Measurements from ENCODE around the gene MMS22L. TPM values are rescaled to one million over a fixed set of nuclear protein-coding genes. Genes with fewer than 3 reads are reported as not detected.
A peak's percentile ranks its signal among the peaks of the same experiment; 100 is the strongest.

Gene MMS22L, protein sequence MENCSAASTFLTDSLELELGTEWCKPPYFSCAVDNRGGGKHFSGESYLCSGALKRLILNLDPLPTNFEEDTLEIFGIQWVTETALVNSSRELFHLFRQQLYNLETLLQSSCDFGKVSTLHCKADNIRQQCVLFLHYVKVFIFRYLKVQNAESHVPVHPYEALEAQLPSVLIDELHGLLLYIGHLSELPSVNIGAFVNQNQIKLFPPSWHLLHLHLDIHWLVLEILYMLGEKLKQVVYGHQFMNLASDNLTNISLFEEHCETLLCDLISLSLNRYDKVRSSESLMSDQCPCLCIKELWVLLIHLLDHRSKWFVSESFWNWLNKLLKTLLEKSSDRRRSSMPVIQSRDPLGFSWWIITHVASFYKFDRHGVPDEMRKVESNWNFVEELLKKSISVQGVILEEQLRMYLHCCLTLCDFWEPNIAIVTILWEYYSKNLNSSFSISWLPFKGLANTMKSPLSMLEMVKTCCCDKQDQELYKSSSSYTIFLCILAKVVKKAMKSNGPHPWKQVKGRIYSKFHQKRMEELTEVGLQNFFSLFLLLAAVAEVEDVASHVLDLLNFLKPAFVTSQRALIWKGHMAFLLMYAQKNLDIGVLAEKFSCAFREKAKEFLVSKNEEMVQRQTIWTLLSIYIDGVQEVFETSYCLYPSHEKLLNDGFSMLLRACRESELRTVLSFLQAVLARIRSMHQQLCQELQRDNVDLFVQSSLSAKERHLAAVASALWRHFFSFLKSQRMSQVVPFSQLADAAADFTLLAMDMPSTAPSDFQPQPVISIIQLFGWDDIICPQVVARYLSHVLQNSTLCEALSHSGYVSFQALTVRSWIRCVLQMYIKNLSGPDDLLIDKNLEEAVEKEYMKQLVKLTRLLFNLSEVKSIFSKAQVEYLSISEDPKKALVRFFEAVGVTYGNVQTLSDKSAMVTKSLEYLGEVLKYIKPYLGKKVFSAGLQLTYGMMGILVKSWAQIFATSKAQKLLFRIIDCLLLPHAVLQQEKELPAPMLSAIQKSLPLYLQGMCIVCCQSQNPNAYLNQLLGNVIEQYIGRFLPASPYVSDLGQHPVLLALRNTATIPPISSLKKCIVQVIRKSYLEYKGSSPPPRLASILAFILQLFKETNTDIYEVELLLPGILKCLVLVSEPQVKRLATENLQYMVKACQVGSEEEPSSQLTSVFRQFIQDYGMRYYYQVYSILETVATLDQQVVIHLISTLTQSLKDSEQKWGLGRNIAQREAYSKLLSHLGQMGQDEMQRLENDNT
- total RNA-seq (2014; rRNA removed; shearing (Covaris generic)), result 28.2 and 58.8 TPM in 2 replicates

DNA sequence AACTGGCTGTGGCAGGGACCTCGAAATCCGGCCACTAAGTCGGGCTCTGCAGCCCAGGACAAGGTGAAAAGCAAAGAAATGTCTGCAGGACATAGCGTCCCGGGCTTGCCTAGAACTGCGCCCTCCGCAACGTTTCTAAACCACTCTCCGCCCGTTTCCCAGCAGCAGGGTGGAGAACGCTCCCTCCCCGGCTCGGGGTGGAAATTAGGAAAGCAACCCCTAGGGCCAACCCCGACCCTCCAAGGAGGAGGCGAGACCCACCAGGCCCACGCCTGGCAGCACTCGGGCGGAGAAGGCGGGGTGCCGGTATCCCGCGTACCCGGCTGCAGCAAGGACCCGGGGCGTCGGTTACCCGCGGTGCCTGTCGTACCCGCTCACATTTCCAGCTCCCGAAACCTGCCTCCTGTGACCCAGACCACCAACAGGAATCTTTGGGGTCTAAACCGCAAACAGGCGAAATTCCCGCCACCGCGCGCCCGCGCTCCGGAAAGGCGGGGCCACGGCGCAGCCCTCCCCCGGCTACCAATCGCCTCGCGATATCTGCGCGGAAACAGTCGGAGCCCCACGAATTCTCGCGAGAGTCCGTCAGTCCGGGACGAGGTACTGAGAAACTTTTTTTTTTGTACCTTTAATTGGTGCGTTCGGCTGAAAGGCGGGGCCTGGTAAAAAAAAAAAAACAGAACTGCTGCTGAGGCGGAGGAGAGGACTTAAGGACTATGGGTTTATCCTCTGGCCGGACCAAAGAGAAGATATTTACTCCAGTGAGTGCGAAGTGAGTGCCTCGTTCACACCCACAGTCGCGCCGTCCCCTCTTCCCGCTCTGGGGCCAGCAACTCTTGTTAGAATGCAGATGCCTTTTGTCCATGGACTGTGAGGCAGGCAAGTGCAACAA, at the start of gene MMS22L:
MMS22L (minus strand) TSS at position 491 of the 892 bp plus-strand sequence. CDS start 739 bp downstream, outside the sequence.
- peak; percentile 90 for DNase-seq (ENCODE audit: low spot score)

DNA sequence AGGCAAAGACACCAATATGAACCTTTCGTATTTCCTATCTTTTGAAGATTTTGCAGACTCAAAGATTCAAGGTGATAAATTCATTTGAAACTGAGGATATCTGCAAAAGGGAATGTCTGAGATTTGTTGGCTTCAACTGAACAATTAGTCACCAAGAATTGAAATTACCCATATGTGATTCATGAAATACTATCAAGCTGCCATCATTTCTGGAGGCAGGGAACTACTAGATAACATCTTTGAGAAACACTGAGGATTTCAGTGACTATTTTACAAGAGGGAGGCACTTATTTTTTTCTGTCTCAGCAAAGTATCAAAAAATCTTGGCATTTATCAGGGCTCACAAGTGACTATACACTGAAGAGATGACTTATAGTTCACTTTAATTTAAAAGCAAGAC, 39.8 kb upstream of the MMS22L start:
- DNase-seq (ENCODE audit: low spot score), result peak; percentile 21

DNA sequence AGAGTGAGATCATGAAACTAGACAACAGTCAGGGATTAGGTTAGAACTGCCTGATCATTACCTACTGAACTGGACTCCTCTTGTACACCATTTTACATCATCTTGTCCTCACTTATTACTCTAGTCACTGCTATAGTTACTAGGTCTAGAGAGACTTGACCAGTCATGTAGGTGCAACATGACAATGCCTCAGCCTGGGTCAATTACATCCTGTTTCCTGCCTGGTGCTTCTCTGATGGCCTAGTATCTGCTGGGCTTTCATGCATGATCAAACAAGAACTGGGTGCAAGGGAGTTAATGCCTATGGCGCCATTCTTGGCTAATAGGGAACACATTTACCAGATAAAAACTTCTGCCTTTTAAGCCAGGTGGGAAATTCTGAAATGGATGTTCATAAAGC, 39.2 kb upstream of the MMS22L start:
- DNase-seq (ENCODE audit: low spot score), result no peak

DNA sequence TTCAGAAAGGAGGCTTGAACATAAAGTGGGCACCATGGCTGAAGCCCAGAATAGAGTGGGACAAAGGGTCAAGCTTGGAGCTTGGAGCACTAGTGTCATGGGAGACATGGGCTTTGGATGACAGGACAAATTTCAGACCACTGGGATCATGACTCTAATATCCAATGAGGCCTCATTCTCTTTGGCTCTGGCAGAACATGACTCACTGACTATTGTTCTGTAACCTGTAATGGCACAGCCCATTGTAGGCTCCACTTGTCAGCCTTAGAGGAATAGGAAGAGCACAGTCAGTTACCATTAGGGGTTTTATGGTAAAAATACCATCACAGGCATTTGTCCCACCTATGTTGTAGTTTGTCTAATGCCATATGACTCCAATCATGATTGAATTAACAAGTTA, 34.0 kb upstream of the MMS22L start:
- no peak for DNase-seq (ENCODE audit: low spot score)

DNA sequence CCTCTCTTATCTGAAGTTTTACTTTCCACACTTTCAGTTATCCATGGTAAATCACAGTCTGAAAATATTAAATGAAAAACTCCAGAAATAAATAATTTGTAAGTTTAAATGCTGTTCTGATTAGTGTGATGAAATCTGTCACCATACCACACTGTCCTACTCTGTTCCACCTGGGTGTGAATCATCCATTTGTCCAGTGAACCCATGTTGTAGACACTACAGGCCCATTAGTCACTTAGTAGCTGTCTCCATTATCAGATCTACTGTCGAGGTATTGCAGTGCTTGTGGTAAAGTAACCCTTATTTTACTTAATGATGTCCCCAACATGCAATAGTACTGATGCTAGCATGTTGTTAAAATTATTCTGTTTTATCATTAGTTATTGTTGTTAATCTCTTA, 29.2 kb upstream of the MMS22L start:
- peak; percentile 15 for DNase-seq (ENCODE audit: low spot score)

DNA sequence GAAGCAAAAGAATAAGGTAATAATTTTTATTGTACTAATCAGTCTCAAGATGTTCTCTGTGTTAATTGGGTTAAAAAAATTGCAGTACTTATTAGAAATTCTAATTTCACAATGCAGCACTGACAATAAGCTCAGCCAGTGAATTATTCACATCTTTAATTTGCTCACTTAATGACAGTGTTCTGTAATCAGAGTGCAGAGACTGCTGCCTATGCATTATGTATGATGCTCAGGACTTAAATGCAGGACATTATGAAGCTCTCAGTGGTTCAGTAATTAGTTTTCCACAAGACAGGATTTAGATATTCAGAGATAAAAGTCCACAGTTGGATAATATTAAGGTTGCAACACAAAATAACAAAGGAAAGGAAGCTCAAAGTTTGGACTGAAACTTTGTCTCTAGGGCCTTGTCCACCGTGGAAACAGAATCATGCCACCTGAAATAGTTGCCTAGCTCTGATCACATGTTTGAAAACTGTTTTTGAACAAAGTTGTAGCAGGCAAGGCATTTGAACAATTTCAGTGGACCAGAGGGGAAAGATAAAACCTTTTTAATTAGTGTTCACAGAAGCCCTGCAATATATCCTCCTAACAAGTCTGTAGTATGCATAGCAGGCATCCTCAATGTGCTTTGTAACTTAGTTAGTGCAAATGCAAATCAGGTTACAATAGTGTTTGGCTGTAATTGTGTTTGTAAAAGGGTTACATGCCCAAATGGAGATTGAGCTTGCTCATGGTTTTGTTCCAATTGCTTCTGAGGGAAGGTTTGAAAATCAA, 23.7 kb upstream of the MMS22L start:
- no peak for DNase-seq (ENCODE audit: low spot score)

DNA sequence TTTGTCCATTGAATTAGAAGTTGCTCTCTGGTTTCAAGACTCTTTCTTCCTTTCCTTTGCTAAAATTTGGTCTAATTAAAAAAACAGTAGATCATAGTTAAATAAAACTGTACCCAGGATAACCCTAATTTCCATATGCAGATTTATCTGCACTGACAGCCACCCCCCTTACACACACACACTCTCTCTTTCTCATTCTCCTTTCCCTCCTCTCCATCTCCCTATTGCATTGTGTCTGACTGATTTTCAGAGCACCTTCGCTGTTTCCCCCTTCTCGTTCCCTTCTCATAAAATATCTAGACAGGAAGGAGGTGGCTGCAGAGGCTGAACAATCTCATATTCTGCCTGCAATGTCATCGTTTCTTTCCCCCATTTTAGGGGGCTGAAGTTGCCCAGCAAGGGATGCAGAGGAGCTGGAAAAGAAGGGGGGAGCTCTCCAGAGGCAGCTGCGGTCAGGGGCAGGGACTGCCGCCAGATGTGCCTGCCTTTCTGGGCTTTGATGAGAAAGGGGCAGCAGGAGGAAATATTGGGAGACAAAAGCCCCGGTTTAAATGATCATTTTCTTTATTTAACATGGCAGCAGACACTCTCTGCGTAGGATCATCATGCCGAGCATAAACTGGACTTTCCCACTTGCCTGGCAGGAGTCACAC, 22.5 kb upstream of the MMS22L start:
- DNase-seq (ENCODE audit: low spot score), result no peak

DNA sequence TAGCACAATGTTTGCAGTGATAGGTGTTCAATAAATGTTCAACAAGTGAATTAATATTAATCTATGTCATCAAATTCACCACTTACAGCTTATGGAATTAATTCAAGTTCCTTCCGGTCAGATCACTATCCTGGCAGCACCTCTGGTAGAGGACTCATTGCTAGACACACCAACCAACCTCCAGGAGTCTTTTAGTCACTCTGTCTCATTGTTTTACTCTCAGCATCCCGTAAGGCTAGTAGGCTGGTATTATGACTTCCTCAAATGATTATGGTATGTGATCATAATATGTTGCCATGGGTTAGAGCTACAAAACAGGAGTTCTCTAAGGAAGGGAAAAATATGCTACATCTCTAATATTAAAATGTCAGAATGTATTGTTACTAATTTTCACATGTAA, 21.7 kb upstream of the MMS22L start:
- DNase-seq (ENCODE audit: low spot score), result no peak

DNA sequence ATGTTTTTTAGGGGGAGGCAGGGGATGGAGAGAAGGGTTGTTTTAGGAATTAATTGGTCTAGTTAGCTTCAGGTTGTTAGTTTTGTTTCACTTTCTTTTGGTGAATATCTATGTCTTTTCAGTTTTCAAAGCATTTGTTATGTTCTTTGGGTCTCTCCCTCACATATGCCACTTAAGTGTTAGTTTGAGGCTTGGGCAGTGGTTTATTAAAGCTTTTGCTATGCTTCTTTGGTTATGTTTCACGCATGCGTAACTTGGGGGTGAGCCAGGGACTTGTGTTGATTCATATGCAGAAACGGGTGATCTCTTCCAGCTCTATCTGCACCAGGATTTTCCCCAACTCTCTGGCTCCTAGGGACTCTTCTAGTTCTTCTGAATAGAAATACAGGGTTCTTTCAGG, 11.4 kb upstream of the MMS22L start:
- DNase-seq (ENCODE audit: low spot score), result peak; percentile 3

DNA sequence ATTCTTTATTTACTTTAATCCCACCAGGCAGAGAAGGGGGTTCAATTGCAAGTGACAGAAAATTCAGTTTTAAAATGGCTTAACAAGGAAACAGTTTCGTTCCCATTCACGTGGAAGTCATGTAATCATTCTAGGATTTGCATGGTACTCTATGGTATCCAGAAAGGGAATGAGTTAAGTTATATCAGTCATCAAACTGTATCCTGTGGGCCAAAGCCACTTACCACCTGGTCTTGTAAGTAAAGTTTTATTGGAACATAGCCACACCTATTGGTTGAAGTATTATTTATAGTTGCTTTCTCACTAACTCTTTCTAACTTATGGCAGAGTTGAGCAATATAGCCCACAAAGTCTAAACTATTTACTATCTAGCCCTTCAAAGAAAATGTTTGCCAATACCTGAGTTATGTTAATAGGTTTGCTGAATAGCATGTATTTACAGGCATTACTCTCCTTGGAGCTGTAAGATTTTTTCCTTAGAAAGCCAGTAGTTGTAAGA, 10.2 kb upstream of the MMS22L start:
- no peak for DNase-seq (ENCODE audit: low spot score)

DNA sequence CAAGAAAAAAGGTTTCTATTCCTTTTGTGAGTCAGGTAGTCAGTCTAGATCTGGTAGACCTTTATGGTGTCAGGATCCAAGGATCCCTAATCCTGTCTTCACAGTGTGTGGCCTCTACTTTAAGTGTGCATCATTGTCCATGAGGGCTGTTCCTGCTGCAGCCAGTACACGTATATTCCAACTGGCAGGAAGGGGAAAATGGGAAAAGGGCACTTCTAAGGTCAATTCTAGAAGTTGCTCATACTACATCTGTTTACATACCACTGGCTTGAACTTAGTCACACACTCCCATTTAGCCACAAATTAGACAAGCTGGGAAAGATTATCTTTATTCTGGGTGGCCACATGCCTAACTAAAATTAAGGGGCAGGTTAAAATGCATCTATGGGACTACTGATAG, 9.7 kb upstream of the MMS22L start:
- no peak for DNase-seq (ENCODE audit: low spot score)

DNA sequence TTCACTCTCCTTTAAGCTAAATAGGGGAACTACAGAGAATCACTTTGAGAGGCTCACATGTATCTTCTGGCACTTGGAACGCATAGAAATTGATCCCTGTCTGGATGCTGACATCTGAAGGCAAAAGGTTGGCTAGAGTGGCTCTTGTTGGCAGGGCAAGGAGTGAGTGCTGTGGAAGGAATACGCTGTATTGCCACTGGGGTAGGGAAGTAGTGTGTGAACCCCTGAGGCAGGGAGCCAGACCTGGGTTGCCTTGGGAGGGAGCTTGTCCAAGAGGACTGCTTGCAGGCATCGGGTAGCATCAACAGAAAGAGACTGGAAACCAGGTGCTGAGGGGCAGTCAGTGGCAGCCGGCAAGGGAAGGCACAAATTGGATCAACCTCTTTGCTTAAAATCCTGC, 8.9 kb upstream of the MMS22L start:
- no peak for DNase-seq (ENCODE audit: low spot score)

DNA sequence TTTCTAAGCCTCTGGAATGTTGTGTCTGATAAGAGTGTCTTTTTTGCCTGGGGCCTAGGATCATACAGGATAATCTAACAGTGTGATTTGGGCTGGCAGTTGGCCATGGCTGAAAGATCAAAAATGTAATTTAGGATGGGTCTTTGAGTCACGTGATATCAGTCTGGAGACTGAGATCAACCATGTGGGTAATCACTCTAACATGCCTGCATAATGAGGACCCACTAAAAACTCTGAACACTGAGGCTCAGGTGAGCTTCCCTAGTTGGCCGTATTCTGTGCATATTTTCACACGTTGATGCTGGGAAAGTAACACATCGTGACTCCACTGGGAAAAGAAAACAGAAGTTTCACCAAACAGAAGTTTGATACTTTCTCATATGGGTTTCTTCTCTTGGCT, 6.3 kb upstream of the MMS22L start:
- DNase-seq (ENCODE audit: low spot score), result no peak

DNA sequence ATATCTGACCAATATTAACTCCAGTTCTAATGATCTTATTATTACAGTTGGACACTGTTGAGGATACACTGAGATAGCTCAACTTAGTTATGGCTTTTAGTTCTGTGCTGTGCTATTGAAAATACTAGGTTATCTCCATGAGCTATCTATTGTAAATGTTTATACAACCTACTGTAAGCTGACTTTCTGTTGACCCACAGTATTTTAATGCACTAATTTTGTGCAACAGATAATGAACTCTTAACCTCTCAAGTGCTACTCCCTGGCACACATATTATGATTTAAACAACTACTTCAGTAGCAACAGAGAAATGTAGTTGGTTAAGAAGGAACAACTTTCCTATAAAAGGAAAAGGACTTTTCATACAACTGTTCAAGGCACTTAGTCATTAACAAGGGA, 5.2 kb upstream of the MMS22L start:
- DNase-seq (ENCODE audit: low spot score), result no peak

DNA sequence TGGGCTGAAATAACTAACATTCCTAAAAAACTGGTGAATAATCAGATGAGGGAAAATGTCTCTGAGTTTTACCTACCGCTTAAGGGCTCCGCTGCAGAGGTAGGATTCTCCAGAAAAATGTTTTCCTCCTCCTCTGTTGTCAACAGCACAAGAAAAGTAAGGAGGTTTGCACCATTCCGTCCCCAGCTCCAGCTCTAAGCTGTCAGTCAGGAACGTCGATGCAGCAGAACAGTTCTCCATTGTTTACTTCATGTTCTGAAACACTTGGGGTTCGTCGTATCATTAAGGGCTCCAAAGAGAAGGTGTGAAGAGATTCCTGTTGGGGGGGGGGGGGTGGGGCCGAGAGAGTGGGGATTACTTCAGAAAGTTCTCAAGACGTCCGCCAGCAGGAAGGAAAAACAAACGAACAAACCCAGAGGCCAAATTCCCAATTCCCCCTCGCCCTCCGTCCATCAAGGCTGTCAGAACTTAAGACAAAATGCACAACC, 734 bp downstream of the MMS22L start:
- peak; percentile 13 for DNase-seq (ENCODE audit: low spot score)

DNA sequence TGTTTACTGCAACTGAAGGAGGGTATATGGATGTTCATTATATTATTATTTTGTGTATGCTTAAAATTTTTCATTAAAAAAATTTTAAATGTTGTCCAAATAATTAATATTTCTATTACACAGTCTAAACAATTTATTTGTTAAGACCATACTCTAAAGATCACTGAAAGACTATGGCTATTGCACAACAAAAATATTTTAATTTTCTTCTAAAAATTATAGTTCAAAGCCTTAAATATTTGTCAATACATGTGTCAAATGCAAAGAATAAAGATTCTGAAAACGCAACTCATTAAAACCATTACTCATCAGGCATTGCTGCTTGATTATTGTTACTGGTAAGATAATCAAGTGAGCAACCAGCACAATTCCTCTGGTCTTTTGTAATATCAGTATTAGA, 2.2 kb downstream of the MMS22L start:
- DNase-seq (ENCODE audit: low spot score), result no peak

DNA sequence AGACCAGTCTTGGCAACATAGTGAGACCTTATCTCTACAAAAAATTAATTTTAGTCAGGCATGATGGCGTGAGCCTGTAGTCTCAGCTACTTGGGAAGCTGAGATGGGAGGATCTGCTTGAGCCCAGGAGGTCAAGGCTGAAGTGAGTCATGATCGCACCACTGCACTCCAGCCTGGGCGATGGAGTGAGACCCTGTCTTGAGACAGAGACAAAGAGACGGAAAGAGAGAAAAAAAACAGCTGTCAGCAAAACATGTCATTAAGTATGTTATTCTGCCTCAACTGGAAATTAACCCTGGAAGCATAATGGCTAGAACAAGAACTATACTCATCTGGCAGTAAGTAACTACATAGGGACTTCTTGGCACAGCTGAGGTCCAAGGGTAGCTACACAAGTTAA, 7.2 kb downstream of the MMS22L start:
- no peak for DNase-seq (ENCODE audit: low spot score)

DNA sequence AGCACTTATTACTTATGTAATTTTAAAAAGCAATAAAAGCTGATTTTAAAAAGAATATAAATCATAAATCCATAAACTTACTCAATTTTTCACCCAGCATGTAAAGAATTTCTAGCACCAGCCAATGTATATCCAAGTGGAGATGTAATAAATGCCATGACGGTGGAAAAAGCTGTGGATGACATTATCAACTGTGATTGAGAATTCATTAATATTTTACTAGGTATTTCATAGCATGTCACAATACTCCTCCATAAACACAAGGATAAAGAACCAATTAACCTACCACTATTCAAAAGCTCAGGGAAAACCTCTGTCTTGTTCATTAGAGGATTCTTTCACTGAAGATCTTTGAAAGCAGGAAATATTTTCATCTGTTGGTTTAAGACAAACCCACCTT, 13.2 kb downstream of the MMS22L start:
- no peak for DNase-seq (ENCODE audit: low spot score)

DNA sequence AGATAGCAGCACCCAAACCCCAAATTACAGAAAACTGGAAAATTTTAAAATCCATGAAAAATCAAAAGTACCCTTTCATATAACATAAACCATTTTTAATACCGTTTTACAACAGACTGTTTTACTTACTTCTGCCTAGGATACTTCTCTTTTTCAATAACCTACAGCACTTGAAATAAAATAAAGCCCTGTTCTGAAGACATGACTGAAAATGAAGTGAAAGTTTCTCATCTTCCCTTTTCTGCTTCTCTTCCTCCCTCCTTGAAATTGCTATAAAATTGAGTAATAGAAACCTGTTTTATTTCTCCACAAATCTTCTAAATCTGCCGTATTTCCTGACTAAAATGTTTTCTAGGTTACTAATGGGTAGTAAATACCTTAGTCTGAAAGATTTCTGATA, 20.3 kb downstream of the MMS22L start:
- no peak for DNase-seq (ENCODE audit: low spot score)

Measured in A172 (cell line).